ENCODE results near the gene NAT8. TPM values are rescaled to one million over a fixed set of nuclear protein-coding genes. Genes with fewer than 3 reads are reported as not detected.

The NAT8 gene
- total and polyA plus RNA-seq, 2 of the 13 experiments (the other 11 are each of a cell fraction or from before 2014, with no cell fraction given), result 1.9 to 12.9 TPM

DNA sequence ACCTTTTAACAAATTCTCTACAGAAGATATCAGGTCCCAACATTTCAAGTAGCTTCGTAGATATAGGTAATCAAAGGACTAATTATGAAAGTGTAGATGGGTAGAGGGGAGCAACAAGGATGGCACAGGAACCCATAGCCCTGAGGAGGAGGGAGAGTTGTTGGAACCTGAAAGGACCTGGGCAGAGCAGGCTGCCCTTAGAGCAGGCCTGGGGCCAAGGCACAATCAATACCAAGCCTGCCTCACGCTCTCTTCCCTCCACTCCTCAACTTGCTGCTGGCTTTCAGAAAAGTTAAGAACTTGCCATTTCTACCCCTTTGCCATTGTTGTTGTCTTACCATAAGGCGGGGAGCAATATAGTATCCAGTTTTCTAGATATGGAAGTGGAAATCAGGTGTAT lies 10.1 kb upstream of the NAT8 start:
- no peak overlapping the region for H3K4me3 ChIP-seq (replicated peaks in 1 of 3; ENCODE audit: insufficient read depth in 1 of 3, low read depth in 2 of 3, low read length in 3 of 3)
- H4K20me1 ChIP-seq (ENCODE audit: insufficient read depth, low read length), result no peaks in the 10 kb centered on the region
- POLR2A ChIA-PET, result no interaction called here
- BruUV-seq (replicated peaks), result no TSS peak
- DNase-seq (ENCODE audit: low spot score) (no peak), ATAC-seq (no peak), FAIRE-seq (no peak)
- H3K4me1 ChIP-seq (ENCODE audit: insufficient read depth, low read length), result no peaks in the 10 kb centered on the region
- WGBS (ENCODE audit: low lambda C conversion rate), result 49% methylated on average over 3 of the region's 3 CpGs
- no peaks in the 10 kb centered on the region for H3K9me3 ChIP-seq (ENCODE audit: low read length)
- in situ Hi-C loops (cut with HindIII; ENCODE audit: extremely low pct_ligation_motif_present, low pct_unique_long_range_greater_than_20kb), result no loop called here
- intact Hi-C loops (cut with micrococcal nuclease; ENCODE audit: unreplicated experiment), result no loop called here
- H3K27me3 ChIP-seq (ENCODE audit: control insufficient read depth in 1 of 2, insufficient read depth in 2 of 2, low read length in 2 of 2), result no peaks in the 10 kb centered on the region
- TF ChIP-seq ZFP91 (CRISPR knock-in tag; IDR thresholded peaks at IDR 0.05; ENCODE audit: borderline replicate concordance), result no peak
- no peak for TF ChIP-seq NFYC (CRISPR knock-in tag; IDR thresholded peaks at IDR 0.05)
- TF ChIP-seq, protein P1, sequence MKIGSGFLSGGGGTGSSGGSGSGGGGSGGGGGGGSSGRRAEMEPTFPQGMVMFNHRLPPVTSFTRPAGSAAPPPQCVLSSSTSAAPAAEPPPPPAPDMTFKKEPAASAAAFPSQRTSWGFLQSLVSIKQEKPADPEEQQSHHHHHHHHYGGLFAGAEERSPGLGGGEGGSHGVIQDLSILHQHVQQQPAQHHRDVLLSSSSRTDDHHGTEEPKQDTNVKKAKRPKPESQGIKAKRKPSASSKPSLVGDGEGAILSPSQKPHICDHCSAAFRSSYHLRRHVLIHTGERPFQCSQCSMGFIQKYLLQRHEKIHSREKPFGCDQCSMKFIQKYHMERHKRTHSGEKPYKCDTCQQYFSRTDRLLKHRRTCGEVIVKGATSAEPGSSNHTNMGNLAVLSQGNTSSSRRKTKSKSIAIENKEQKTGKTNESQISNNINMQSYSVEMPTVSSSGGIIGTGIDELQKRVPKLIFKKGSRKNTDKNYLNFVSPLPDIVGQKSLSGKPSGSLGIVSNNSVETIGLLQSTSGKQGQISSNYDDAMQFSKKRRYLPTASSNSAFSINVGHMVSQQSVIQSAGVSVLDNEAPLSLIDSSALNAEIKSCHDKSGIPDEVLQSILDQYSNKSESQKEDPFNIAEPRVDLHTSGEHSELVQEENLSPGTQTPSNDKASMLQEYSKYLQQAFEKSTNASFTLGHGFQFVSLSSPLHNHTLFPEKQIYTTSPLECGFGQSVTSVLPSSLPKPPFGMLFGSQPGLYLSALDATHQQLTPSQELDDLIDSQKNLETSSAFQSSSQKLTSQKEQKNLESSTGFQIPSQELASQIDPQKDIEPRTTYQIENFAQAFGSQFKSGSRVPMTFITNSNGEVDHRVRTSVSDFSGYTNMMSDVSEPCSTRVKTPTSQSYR (CRISPR knock-in tag; IDR thresholded peaks at IDR 0.05; ENCODE audit: borderline replicate concordance), result no peak
- no peak for TF ChIP-seq HOMEZ (CRISPR knock-in tag; IDR thresholded peaks at IDR 0.05; ENCODE audit: low read depth)
- no peak for TF ChIP-seq GPN1 (CRISPR knock-in tag; IDR thresholded peaks at IDR 0.05; ENCODE audit: borderline replicate concordance)
- TF ChIP-seq ZNF614 (CRISPR knock-in tag; IDR thresholded peaks at IDR 0.05; ENCODE audit: borderline replicate concordance), result no peak
- TF ChIP-seq ZNF75D (CRISPR knock-in tag; IDR thresholded peaks at IDR 0.05; ENCODE audit: borderline replicate concordance), result no peak
- no peak overlapping the region for H3K9ac ChIP-seq (ENCODE audit: insufficient read depth, low read depth, low read length)
- no peaks in the 10 kb centered on the region for H3K36me3 ChIP-seq (replicated peaks in 1 of 2; ENCODE audit: control insufficient read depth in 1 of 2, insufficient read depth in 2 of 2, low read length in 2 of 2)
- no peak overlapping the region for H3K27ac ChIP-seq (ENCODE audit: extremely low read length, insufficient read depth, low read length)
- CTCF ChIA-PET (ENCODE audit: low intra/inter-chr PET ratio, low total read pairs), result no interaction called here
- no peak overlapping the region for H3K4me2 ChIP-seq (ENCODE audit: low read depth, low read length)
- H2AFZ ChIP-seq (ENCODE audit: low read length), result no peak overlapping the region
- H3K79me2 ChIP-seq (ENCODE audit: insufficient read depth, low read length), result no peaks in the 10 kb centered on the region
